OCI-LY7 (cell line): ENCODE results near the gene CHD1.

ENCODE experiments used
- EZH2phosphoT487 ChIP-seq: fragments of 200-600 bp; sonication (generic); IDR thresholded peaks from 2 replicates; pipeline ENCODE4 v1.6.1; 2018; ENCODE audit warnings: low read depth, borderline replicate concordance, mild to moderate bottlenecking, mixed run types, antibody characterized with exemption, low read length, moderate library complexity, mixed read lengths
- TF ChIP-seq, protein P1 (sequence below): fragments of 200-600 bp; sonication (generic); conservative IDR thresholded peaks from 2 replicates; pipeline ENCODE4 v1.5.1; 2014; ENCODE audit warnings: mild to moderate bottlenecking, antibody characterized with exemption, low read length, moderate library complexity, mixed read lengths

DNA sequence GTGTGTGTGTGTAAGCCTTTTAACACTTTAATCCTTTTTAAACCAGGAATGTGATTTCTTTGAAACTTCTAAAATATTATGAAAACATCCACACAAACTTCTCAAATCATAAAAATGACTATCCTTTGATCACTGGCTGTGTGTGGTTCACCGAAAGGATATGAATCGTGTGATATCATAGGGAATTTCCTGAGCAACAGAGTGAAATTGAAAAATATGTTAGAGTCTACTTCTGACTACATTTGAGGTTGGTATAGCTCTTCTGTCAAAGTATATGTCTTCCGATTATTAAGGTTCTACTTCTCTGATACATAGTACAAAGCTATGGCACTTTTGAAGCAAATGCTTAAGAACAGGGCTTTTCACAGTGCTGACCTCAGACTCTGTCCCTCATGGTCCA is 115.1 kb downstream of the CHD1 start:
- TF ChIP-seq, protein P1, sequence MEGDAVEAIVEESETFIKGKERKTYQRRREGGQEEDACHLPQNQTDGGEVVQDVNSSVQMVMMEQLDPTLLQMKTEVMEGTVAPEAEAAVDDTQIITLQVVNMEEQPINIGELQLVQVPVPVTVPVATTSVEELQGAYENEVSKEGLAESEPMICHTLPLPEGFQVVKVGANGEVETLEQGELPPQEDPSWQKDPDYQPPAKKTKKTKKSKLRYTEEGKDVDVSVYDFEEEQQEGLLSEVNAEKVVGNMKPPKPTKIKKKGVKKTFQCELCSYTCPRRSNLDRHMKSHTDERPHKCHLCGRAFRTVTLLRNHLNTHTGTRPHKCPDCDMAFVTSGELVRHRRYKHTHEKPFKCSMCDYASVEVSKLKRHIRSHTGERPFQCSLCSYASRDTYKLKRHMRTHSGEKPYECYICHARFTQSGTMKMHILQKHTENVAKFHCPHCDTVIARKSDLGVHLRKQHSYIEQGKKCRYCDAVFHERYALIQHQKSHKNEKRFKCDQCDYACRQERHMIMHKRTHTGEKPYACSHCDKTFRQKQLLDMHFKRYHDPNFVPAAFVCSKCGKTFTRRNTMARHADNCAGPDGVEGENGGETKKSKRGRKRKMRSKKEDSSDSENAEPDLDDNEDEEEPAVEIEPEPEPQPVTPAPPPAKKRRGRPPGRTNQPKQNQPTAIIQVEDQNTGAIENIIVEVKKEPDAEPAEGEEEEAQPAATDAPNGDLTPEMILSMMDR = no peak
- no peak for TF ChIP-seq EZH2phosphoT487
